WTC11 (cell line): Measurements from ENCODE around the gene PAFAH1B2. TPM values are rescaled to one million over a fixed set of nuclear protein-coding genes. Genes with fewer than 3 reads are reported as not detected.

Experiments
- ATAC-seq: fragments of 200-7000 bp; cut with Tn5 transposase; 2 replicates; pipeline ENCODE4 v1.10.0; 2021; ENCODE audit warnings: mild to moderate bottlenecking, moderate library complexity
- CTCF ChIA-PET: fragments of 300-600 bp; sonication (Branson Sonifier 250); formaldehyde crosslinking; loops from one replicate; lab custom pipeline; 2021; ENCODE audit warnings: antibody characterized with exemption; lab: Charles Lee
- POLR2A ChIA-PET: fragments of 350-600 bp; sonication (Branson Sonifier 250); formaldehyde crosslinking; loops from one replicate; lab custom pipeline; 2021; ENCODE audit warnings: antibody characterized with exemption; lab: Charles Lee
- DNase-seq: peaks from one replicate; pipeline ENCODE4 v3.0.0; 2021; ENCODE audit warnings: low spot score
- H3K27ac Mint-ChIP-seq: 2 replicates; pipeline ENCODE4 v1.8.0; 2021; ENCODE audit warnings: mixed read lengths
- H3K27me3 Mint-ChIP-seq: 2 replicates; pipeline ENCODE4 v1.8.0; 2021; ENCODE audit warnings: low read depth, mild to moderate bottlenecking, moderate library complexity, mixed read lengths
- H3K36me3 Mint-ChIP-seq: 2 replicates; pipeline ENCODE4 v1.8.0; 2021; ENCODE audit warnings: mixed read lengths
- H3K4me1 Mint-ChIP-seq: 2 replicates; pipeline ENCODE4 v1.8.0; 2022; ENCODE audit warnings: mixed read lengths
- H3K4me3 Mint-ChIP-seq: 2 replicates; pipeline ENCODE4 v1.8.0; 2021; ENCODE audit warnings: mild to moderate bottlenecking, moderate library complexity, mixed read lengths
- H3K9me3 Mint-ChIP-seq: 2 replicates; pipeline ENCODE4 v1.8.0; 2021; ENCODE audit warnings: mixed read lengths
- FOXP1 ChIP-seq: sonication (generic); formaldehyde crosslinking; IDR thresholded peaks from 2 replicates; pipeline ENCODE4 v1.8.0; 2022; ENCODE audit warnings: missing genetic modification reagents, mild to moderate bottlenecking, moderate library complexity, borderline replicate concordance
- GTF2I ChIP-seq: fragments of 250-450 bp; sonication (Bioruptor Pico); conservative IDR thresholded peaks from 2 replicates; pipeline ENCODE4 v1.4.0; 2021; ENCODE audit warnings: mild to moderate bottlenecking
- IRF2 ChIP-seq: sonication (generic); formaldehyde crosslinking; IDR thresholded peaks from 2 replicates; pipeline ENCODE4 v1.8.0; 2022; ENCODE audit warnings: low read depth, missing genetic modification reagents, borderline replicate concordance
- JUN ChIP-seq: sonication (generic); formaldehyde crosslinking; IDR thresholded peaks from 2 replicates; pipeline ENCODE4 v1.8.0; 2023; ENCODE audit warnings: mild to moderate bottlenecking, missing genetic modification reagents
- MYBL2 ChIP-seq: sonication (generic); formaldehyde crosslinking; IDR thresholded peaks from 2 replicates; pipeline ENCODE4 v1.8.1; 2023; ENCODE audit warnings: mild to moderate bottlenecking, moderate library complexity, missing genetic modification reagents
- SP1 ChIP-seq: sonication (generic); formaldehyde crosslinking; conservative IDR thresholded peaks from 2 replicates; pipeline ENCODE4 v1.8.1; 2022; ENCODE audit warnings: missing genetic modification reagents
- ZNF121 ChIP-seq: sonication (generic); formaldehyde crosslinking; IDR thresholded peaks from 2 replicates; pipeline ENCODE4 v1.8.0; 2023; ENCODE audit warnings: missing genetic modification reagents
- ZNF263 ChIP-seq: sonication (generic); formaldehyde crosslinking; IDR thresholded peaks from 2 replicates; pipeline ENCODE4 v1.8.1; 2022; ENCODE audit warnings: low read depth, mild to moderate bottlenecking, moderate library complexity, missing genetic modification reagents
- ZNF317 ChIP-seq: sonication (generic); formaldehyde crosslinking; IDR thresholded peaks from 2 replicates; pipeline ENCODE4 v1.8.1; 2023; ENCODE audit warnings: low read depth, mild to moderate bottlenecking, moderate library complexity, missing genetic modification reagents, borderline replicate concordance
- ZNF396 ChIP-seq: fragments of 250-450 bp; sonication (Bioruptor Pico); IDR thresholded peaks from 2 replicates; pipeline ENCODE4 v1.8.0; 2021; ENCODE audit warnings: mild to moderate bottlenecking, moderate library complexity, borderline replicate concordance
- total RNA-seq: library from RNA; stranded (reverse); gene quantifications from 3 replicates; pipeline ENCODE4 v1.2.3, GENCODE V29; 2021
- TF ChIP-seq, protein P1 (sequence below): sonication (generic); formaldehyde crosslinking; IDR thresholded peaks from 2 replicates; pipeline ENCODE4 v1.8.0; 2023; ENCODE audit warnings: missing genetic modification reagents
- TF ChIP-seq, protein P2 (sequence below): sonication (generic); formaldehyde crosslinking; IDR thresholded peaks from 2 replicates; pipeline ENCODE4 v1.8.1; 2022; ENCODE audit warnings: mild to moderate bottlenecking, moderate library complexity, missing genetic modification reagents
- TF ChIP-seq, protein P3 (sequence below): sonication (generic); formaldehyde crosslinking; conservative IDR thresholded peaks from 2 replicates; pipeline ENCODE4 v1.8.1; 2022; ENCODE audit warnings: mild to moderate bottlenecking, missing genetic modification reagents
- TF ChIP-seq, protein P4 (sequence below): sonication (generic); formaldehyde crosslinking; IDR thresholded peaks from 2 replicates; pipeline ENCODE4 v1.8.1; 2023; ENCODE audit warnings: mild to moderate bottlenecking, missing genetic modification reagents, borderline replicate concordance
- TF ChIP-seq, protein P5 (sequence below): fragments of 250-450 bp; sonication (Bioruptor Pico); IDR thresholded peaks from 2 replicates; pipeline ENCODE4 v1.9.0; 2021; ENCODE audit warnings: mild to moderate bottlenecking, borderline replicate concordance
- TF ChIP-seq, protein P6 (sequence below): fragments of 250-450 bp; sonication (Bioruptor Pico); IDR thresholded peaks from 2 replicates; pipeline ENCODE4 v1.9.0; 2021; ENCODE audit warnings: mild to moderate bottlenecking
- TF ChIP-seq, protein P7 (sequence below): sonication (generic); formaldehyde crosslinking; IDR thresholded peaks from 2 replicates; pipeline ENCODE4 v1.8.0; 2022; ENCODE audit warnings: mild to moderate bottlenecking, missing genetic modification reagents
- TF ChIP-seq, protein P8 (sequence below): sonication (generic); formaldehyde crosslinking; IDR thresholded peaks from 2 replicates; pipeline ENCODE4 v1.8.1; 2023; ENCODE audit warnings: mild to moderate bottlenecking, missing genetic modification reagents, moderate library complexity

The PAFAH1B2 gene
- total RNA-seq, 1 experiment from 2014 or later: 138 TPM

DNA sequence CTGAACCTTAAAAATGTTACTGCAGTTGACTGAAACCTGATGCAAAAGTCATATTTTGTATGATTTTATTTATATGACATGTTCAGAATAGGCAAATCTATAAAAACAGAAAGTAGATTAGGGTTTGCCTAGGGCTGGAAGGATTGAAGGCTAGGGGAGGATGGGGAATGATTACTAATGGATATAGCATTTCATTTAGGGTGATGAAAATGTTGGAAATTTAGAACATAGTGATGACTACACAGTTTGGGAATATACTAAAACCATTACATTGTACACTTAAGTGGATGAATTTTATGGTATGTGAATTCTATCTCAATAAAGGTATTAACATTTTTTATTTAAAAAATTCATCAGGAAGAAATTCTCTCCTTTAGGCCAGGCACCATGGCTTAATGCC lies 22.9 kb upstream of the PAFAH1B2 start:
- Mint-ChIP-seq H3K27me3 (no peaks in the 10 kb centered on the region; the same call in 1 of the 2 replicates), H3K36me3 (no peaks in the 10 kb centered on the region), H3K9me3 (no peaks in the 10 kb centered on the region), H3K4me3 (no peak overlapping the region), H3K4me1 (no peaks in the 10 kb centered on the region), H3K27ac (no peak overlapping the region)
- TF ChIP-seq, protein P1, sequence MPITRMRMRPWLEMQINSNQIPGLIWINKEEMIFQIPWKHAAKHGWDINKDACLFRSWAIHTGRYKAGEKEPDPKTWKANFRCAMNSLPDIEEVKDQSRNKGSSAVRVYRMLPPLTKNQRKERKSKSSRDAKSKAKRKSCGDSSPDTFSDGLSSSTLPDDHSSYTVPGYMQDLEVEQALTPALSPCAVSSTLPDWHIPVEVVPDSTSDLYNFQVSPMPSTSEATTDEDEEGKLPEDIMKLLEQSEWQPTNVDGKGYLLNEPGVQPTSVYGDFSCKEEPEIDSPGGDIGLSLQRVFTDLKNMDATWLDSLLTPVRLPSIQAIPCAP (CRISPR knock-in tag): no peak
- TF ChIP-seq, protein P2, sequence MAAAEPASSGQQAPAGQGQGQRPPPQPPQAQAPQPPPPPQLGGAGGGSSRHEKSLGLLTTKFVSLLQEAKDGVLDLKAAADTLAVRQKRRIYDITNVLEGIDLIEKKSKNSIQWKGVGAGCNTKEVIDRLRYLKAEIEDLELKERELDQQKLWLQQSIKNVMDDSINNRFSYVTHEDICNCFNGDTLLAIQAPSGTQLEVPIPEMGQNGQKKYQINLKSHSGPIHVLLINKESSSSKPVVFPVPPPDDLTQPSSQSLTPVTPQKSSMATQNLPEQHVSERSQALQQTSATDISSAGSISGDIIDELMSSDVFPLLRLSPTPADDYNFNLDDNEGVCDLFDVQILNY (CRISPR knock-in tag): no peak
- TF ChIP-seq JUN (CRISPR knock-in tag) (no peak), SP1 (CRISPR knock-in tag) (no peak)
- no peak for ATAC-seq
- no peak for DNase-seq
- ChIA-PET POLR2A (no interaction called here), CTCF (interaction anchor here (0.7 kb wide), 1 partner anchor 101 kb away, joined by 3 read pairs; no protein-coding TSS in a partner anchor)

DNA sequence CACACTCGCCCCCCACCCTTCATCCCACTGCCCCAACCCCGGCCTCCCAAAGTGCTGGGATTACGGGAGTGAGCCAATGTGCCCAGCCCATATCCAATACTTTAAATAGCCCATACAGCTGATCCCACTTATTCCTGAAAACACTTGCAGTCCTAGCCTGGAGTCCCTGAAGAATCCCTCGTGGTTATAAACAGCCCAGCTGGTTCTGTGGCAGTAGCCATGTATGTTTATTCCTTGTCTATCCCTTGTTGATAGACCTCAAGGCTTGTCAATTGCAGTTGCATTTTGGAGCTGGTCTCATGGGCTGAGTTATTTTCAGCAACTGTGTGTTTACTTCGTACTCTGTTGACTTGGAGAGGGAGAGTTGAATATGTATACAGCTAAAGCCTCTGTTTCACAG lies 21.5 kb upstream of the PAFAH1B2 start:
- no peak overlapping the region for H3K27ac Mint-ChIP-seq
- DNase-seq (no peak), ATAC-seq (no peak)
- no peaks in the 10 kb centered on the region for H3K36me3 Mint-ChIP-seq
- H3K27me3 Mint-ChIP-seq: no peaks in the 10 kb centered on the region; the same call in 1 of the 2 replicates
- ChIA-PET POLR2A (no interaction called here), CTCF (interaction anchor here (1.1 to 1.3 kb wide), 2 partner anchors 16 to 287 kb away, joined by 3 read pairs; no protein-coding TSS in a partner anchor)
- H3K4me1 Mint-ChIP-seq: no peaks in the 10 kb centered on the region
- no peaks in the 10 kb centered on the region for H3K9me3 Mint-ChIP-seq
- H3K4me3 Mint-ChIP-seq: no peak overlapping the region
- TF ChIP-seq SP1 (CRISPR knock-in tag) (no peak), GTF2I (CRISPR knock-in tag) (no peak), ZNF263 (CRISPR knock-in tag) (no peak), ZNF121 (CRISPR knock-in tag) (no peak), ZNF317 (no peak), FOXP1 (CRISPR knock-in tag) (no peak), MYBL2 (CRISPR knock-in tag) (no peak), IRF2 (CRISPR knock-in tag) (no peak), ZNF396 (CRISPR knock-in tag) (no peak)
- TF ChIP-seq, protein P3, sequence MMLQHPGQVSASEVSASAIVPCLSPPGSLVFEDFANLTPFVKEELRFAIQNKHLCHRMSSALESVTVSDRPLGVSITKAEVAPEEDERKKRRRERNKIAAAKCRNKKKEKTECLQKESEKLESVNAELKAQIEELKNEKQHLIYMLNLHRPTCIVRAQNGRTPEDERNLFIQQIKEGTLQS (CRISPR knock-in tag): no peak
- TF ChIP-seq, protein P4, sequence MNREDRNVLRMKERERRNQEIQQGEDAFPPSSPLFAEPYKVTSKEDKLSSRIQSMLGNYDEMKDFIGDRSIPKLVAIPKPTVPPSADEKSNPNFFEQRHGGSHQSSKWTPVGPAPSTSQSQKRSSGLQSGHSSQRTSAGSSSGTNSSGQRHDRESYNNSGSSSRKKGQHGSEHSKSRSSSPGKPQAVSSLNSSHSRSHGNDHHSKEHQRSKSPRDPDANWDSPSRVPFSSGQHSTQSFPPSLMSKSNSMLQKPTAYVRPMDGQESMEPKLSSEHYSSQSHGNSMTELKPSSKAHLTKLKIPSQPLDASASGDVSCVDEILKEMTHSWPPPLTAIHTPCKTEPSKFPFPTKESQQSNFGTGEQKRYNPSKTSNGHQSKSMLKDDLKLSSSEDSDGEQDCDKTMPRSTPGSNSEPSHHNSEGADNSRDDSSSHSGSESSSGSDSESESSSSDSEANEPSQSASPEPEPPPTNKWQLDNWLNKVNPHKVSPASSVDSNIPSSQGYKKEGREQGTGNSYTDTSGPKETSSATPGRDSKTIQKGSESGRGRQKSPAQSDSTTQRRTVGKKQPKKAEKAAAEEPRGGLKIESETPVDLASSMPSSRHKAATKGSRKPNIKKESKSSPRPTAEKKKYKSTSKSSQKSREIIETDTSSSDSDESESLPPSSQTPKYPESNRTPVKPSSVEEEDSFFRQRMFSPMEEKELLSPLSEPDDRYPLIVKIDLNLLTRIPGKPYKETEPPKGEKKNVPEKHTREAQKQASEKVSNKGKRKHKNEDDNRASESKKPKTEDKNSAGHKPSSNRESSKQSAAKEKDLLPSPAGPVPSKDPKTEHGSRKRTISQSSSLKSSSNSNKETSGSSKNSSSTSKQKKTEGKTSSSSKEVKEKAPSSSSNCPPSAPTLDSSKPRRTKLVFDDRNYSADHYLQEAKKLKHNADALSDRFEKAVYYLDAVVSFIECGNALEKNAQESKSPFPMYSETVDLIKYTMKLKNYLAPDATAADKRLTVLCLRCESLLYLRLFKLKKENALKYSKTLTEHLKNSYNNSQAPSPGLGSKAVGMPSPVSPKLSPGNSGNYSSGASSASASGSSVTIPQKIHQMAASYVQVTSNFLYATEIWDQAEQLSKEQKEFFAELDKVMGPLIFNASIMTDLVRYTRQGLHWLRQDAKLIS (CRISPR knock-in tag): no peak
- TF ChIP-seq, protein P5, sequence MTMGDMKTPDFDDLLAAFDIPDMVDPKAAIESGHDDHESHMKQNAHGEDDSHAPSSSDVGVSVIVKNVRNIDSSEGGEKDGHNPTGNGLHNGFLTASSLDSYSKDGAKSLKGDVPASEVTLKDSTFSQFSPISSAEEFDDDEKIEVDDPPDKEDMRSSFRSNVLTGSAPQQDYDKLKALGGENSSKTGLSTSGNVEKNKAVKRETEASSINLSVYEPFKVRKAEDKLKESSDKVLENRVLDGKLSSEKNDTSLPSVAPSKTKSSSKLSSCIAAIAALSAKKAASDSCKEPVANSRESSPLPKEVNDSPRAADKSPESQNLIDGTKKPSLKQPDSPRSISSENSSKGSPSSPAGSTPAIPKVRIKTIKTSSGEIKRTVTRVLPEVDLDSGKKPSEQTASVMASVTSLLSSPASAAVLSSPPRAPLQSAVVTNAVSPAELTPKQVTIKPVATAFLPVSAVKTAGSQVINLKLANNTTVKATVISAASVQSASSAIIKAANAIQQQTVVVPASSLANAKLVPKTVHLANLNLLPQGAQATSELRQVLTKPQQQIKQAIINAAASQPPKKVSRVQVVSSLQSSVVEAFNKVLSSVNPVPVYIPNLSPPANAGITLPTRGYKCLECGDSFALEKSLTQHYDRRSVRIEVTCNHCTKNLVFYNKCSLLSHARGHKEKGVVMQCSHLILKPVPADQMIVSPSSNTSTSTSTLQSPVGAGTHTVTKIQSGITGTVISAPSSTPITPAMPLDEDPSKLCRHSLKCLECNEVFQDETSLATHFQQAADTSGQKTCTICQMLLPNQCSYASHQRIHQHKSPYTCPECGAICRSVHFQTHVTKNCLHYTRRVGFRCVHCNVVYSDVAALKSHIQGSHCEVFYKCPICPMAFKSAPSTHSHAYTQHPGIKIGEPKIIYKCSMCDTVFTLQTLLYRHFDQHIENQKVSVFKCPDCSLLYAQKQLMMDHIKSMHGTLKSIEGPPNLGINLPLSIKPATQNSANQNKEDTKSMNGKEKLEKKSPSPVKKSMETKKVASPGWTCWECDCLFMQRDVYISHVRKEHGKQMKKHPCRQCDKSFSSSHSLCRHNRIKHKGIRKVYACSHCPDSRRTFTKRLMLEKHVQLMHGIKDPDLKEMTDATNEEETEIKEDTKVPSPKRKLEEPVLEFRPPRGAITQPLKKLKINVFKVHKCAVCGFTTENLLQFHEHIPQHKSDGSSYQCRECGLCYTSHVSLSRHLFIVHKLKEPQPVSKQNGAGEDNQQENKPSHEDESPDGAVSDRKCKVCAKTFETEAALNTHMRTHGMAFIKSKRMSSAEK (CRISPR knock-in tag): no peak
- TF ChIP-seq, protein P6, sequence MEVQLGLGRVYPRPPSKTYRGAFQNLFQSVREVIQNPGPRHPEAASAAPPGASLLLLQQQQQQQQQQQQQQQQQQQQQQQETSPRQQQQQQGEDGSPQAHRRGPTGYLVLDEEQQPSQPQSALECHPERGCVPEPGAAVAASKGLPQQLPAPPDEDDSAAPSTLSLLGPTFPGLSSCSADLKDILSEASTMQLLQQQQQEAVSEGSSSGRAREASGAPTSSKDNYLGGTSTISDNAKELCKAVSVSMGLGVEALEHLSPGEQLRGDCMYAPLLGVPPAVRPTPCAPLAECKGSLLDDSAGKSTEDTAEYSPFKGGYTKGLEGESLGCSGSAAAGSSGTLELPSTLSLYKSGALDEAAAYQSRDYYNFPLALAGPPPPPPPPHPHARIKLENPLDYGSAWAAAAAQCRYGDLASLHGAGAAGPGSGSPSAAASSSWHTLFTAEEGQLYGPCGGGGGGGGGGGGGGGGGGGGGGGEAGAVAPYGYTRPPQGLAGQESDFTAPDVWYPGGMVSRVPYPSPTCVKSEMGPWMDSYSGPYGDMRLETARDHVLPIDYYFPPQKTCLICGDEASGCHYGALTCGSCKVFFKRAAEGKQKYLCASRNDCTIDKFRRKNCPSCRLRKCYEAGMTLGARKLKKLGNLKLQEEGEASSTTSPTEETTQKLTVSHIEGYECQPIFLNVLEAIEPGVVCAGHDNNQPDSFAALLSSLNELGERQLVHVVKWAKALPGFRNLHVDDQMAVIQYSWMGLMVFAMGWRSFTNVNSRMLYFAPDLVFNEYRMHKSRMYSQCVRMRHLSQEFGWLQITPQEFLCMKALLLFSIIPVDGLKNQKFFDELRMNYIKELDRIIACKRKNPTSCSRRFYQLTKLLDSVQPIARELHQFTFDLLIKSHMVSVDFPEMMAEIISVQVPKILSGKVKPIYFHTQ (CRISPR knock-in tag): no peak
- TF ChIP-seq, protein P7, sequence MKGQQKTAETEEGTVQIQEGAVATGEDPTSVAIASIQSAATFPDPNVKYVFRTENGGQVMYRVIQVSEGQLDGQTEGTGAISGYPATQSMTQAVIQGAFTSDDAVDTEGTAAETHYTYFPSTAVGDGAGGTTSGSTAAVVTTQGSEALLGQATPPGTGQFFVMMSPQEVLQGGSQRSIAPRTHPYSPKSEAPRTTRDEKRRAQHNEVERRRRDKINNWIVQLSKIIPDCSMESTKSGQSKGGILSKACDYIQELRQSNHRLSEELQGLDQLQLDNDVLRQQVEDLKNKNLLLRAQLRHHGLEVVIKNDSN (CRISPR knock-in tag): no peak
- TF ChIP-seq, protein P8, sequence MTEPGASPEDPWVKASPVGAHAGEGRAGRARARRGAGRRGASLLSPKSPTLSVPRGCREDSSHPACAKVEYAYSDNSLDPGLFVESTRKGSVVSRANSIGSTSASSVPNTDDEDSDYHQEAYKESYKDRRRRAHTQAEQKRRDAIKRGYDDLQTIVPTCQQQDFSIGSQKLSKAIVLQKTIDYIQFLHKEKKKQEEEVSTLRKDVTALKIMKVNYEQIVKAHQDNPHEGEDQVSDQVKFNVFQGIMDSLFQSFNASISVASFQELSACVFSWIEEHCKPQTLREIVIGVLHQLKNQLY (CRISPR knock-in tag): no peak
- TF ChIP-seq, protein P1 (CRISPR knock-in tag): no peak
- TF ChIP-seq, all 79 proteins: peak for 0
